PC-3 (cell line): Measurements from ENCODE around the gene DOCK10. TPM values are rescaled to one million over a fixed set of nuclear protein-coding genes. Genes with fewer than 3 reads are reported as not detected.

Experiments used
- ATAC-seq: fragments of 200-7000 bp; cut with Tn5 transposase; 2 replicates; pipeline ENCODE4 v1.9.1; 2020; ENCODE audit warnings: mild to moderate bottlenecking, moderate library complexity
- BruUV-seq: library from RNA; stranded (reverse); fragments of 400-500 nt; replicated peaks from 2 replicates; lab custom pipeline; 2021; lab: Mats Ljungman, UMichigan
- CTCF ChIA-PET: fragments of 300-600 bp; sonication (Branson Sonifier 250); formaldehyde crosslinking; loops from one replicate; lab custom pipeline; 2022; ENCODE audit warnings: antibody characterized with exemption; lab: Charles Lee
- POLR2A ChIA-PET: fragments of 300-600 bp; sonication (Branson Sonifier 250); formaldehyde crosslinking; loops from one replicate; lab custom pipeline; 2022; ENCODE audit warnings: antibody characterized with exemption; ENCODE audit not compliant: unreplicated experiment; lab: Charles Lee
- DNase-seq: peaks from one replicate; pipeline ENCODE4 v3.0.0-alpha.2; 2015
- H2AFZ ChIP-seq: fragments of 300-600 bp; sonication (generic); 2 replicates; pipeline ENCODE4 v1.6.0; 2016; ENCODE audit warnings: antibody characterized with exemption, low read length
- H3F3A ChIP-seq: fragments of 300-600 bp; sonication (generic); one replicate; pipeline ENCODE4 v1.6.0; 2017; ENCODE audit warnings: antibody characterized with exemption, low read length, control low read depth, mild to moderate bottlenecking; ENCODE audit not compliant: unreplicated experiment
- H3K27ac ChIP-seq: fragments of 300-600 bp; sonication (generic); 2 replicates; pipeline ENCODE4 v1.5.1; 2016; ENCODE audit warnings: mild to moderate bottlenecking, low read length
- H3K27me3 ChIP-seq: fragments of 300-600 bp; sonication (generic); 2 replicates; pipeline ENCODE4 v1.6.1; 2016; ENCODE audit warnings: low read length, mixed read lengths
- H3K36me3 ChIP-seq: fragments of 300-600 bp; sonication (generic); 2 replicates; pipeline ENCODE4 v1.6.1; 2016; ENCODE audit warnings: low read depth, mixed run types, low read length, mixed read lengths
- H3K4me1 ChIP-seq: fragments of 300-600 bp; sonication (generic); 2 replicates; pipeline ENCODE4 v1.5.1; 2016; ENCODE audit warnings: low read length; ENCODE audit not compliant: insufficient read depth
- H3K4me2 ChIP-seq: fragments of 300-600 bp; sonication (generic); 2 replicates; pipeline ENCODE4 v1.6.0; 2016; ENCODE audit warnings: low read length
- H3K4me3 ChIP-seq: fragments of 300-600 bp; sonication (generic); 2 replicates; pipeline ENCODE4 v1.5.1; 2016; ENCODE audit warnings: mild to moderate bottlenecking, low read length, mixed read lengths
- H3K79me2 ChIP-seq: fragments of 300-600 bp; sonication (generic); 2 replicates; pipeline ENCODE4 v1.6.1; 2017; ENCODE audit warnings: low read length, mixed read lengths
- H3K9ac ChIP-seq: fragments of 300-600 bp; sonication (generic); 2 replicates; pipeline ENCODE4 v1.6.0; 2016; ENCODE audit warnings: mild to moderate bottlenecking, low read length
- H3K9me2 ChIP-seq: fragments of 300-600 bp; sonication (generic); replicated peaks from 2 replicates; pipeline ENCODE4 v1.6.1; 2016; ENCODE audit warnings: mixed run types, low read length, mixed read lengths
- H3K9me3 ChIP-seq: fragments of 300-600 bp; sonication (generic); 2 replicates; pipeline ENCODE4 v1.6.1; 2016; ENCODE audit warnings: low read length, mixed read lengths
- H4K20me1 ChIP-seq: fragments of 300-600 bp; sonication (generic); 2 replicates; pipeline ENCODE4 v1.6.1; 2016; ENCODE audit warnings: low read length, mixed read lengths
- EZH2 ChIP-seq: fragments of 300-600 bp; sonication (generic); IDR thresholded peaks from one replicate; pipeline ENCODE4 v1.6.1; 2017; ENCODE audit warnings: antibody characterized with exemption, mild to moderate bottlenecking, low read length; ENCODE audit not compliant: unreplicated experiment
- EZH2phosphoT487 ChIP-seq: fragments of 300-600 bp; sonication (generic); IDR thresholded peaks from 2 replicates; pipeline ENCODE4 v1.6.1; 2018; ENCODE audit warnings: mild to moderate bottlenecking, antibody characterized with exemption, low read length, borderline replicate concordance
- intact Hi-C: fragments of 100-400 bp; cut with micrococcal nuclease; formaldehyde crosslinking; loops from 2 replicates; pipeline ENCODE4 v1.9.0; 2023
- total RNA-seq: library from RNA; depleted of rRNA; stranded (reverse); fragments of >200 nt; gene quantifications from 2 replicates; pipeline ENCODE4 v1.2.3, GENCODE V29; 2014
- TF ChIP-seq, protein P1 (sequence below): fragments of 300-600 bp; sonication (generic); conservative IDR thresholded peaks from 2 replicates; pipeline ENCODE4 v1.5.1; 2017; ENCODE audit warnings: antibody characterized with exemption, low read depth, mild to moderate bottlenecking, low read length

Gene DOCK10
- total RNA-seq, 1 experiment from 2014 or later = 23.1 TPM

- Histone ChIP-seq H3K4me2 (no peak overlapping the region), H3K27ac (no peak overlapping the region), H3K9me3 (no peaks in the 10 kb centered on the region), H3K4me1 (peaks cover 7% of the 10 kb centered on the region), H2AFZ (no peak overlapping the region), H3K9me2 (no peaks in the 10 kb centered on the region), H3K27me3 (no peaks in the 10 kb centered on the region), H3K4me3 (no peak overlapping the region), H3K36me3 (no peaks in the 10 kb centered on the region), H3K9ac (no peak overlapping the region), H3K79me2 (peaks cover 35% of the 10 kb centered on the region), H4K20me1 (no peaks in the 10 kb centered on the region), H3F3A (no peaks in the 10 kb centered on the region)
- intact Hi-C loops = no loop called here
- ATAC-seq (no peak), DNase-seq (no peak)
- CTCF ChIA-PET = no interaction called here
- TF ChIP-seq EZH2phosphoT487 (no peak), EZH2 (no peak)
- TF ChIP-seq, protein P1, sequence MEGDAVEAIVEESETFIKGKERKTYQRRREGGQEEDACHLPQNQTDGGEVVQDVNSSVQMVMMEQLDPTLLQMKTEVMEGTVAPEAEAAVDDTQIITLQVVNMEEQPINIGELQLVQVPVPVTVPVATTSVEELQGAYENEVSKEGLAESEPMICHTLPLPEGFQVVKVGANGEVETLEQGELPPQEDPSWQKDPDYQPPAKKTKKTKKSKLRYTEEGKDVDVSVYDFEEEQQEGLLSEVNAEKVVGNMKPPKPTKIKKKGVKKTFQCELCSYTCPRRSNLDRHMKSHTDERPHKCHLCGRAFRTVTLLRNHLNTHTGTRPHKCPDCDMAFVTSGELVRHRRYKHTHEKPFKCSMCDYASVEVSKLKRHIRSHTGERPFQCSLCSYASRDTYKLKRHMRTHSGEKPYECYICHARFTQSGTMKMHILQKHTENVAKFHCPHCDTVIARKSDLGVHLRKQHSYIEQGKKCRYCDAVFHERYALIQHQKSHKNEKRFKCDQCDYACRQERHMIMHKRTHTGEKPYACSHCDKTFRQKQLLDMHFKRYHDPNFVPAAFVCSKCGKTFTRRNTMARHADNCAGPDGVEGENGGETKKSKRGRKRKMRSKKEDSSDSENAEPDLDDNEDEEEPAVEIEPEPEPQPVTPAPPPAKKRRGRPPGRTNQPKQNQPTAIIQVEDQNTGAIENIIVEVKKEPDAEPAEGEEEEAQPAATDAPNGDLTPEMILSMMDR = no peak
- no TSS peak for BruUV-seq
- POLR2A ChIA-PET = no interaction called here
Observed at GRCh38 chr2:225031599-225031998, 10.7 kb downstream of the DOCK10 start.

DNA sequence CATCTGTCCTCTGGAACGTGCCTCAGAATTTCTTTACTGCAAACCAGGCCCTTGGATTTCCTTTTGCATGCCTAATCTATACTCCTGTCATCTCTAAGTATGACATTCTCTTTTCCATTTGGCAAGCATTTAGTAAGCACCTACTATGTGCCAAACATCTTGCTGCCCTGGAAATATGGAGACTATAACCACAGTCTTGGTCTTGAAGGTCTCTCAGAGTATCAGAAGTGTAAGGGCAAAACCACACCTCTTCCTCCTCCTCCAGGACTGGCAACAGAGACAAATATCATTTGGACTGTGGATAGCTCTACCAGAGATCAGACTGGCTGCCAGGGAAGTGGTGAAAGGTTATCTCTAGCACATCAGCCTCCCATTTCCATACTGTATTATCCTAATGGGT lies 11.4 kb downstream of the DOCK10 start:
- TF ChIP-seq EZH2 (no peak), EZH2phosphoT487 (no peak)
- TF ChIP-seq, protein P1 = no peak
- POLR2A ChIA-PET = no interaction called here
- Histone ChIP-seq H3K27ac (no peak overlapping the region), H3K36me3 (no peaks in the 10 kb centered on the region), H3K79me2 (peaks cover 28% of the 10 kb centered on the region), H3K9me2 (no peaks in the 10 kb centered on the region), H3K27me3 (no peaks in the 10 kb centered on the region), H3K4me1 (peaks cover 14% of the 10 kb centered on the region), H3K9ac (no peak overlapping the region), H3K4me2 (no peak overlapping the region), H4K20me1 (no peaks in the 10 kb centered on the region), H3K4me3 (no peak overlapping the region), H3K9me3 (no peaks in the 10 kb centered on the region), H2AFZ (no peak overlapping the region), H3F3A (no peaks in the 10 kb centered on the region)
- BruUV-seq = no TSS peak
- ATAC-seq (no peak), DNase-seq (no peak)
- CTCF ChIA-PET = no interaction called here
- intact Hi-C loops = no loop called here

DNA sequence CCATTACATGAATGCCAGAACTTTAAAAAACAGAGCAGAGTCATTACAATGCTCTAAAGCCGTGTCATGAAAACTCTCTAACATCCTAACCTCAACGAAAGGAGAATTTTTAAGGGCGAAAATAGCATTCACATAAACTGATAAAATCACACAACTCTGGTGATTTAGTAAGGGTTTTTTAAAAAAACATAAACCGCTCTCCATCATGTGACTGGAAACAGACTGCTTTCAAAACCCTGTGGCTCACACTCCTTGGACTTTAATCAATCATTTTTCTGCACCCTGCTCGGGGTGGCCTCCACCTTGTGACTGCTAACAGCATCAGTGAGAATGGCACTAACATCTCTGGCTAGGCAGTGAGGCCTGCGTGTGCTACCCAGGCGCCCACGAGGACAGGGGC lies 12.1 kb downstream of the DOCK10 start:
- no peak overlapping the region for H3K9ac ChIP-seq
- peaks cover 15% of the 10 kb centered on the region for H3K4me1 ChIP-seq
- H3K27me3 ChIP-seq = no peaks in the 10 kb centered on the region
- H3K79me2 ChIP-seq = peaks cover 30% of the 10 kb centered on the region; the same call in 1 of the 2 replicates
- no peak overlapping the region for H3K27ac ChIP-seq
- no peak for TF ChIP-seq EZH2phosphoT487
- TF ChIP-seq, protein P1 = no peak
- no peak for TF ChIP-seq EZH2
- DNase-seq (no peak), ATAC-seq (no peak)
- intact Hi-C loops = no loop called here
- no peaks in the 10 kb centered on the region for H4K20me1 ChIP-seq
- no peak overlapping the region for H3K4me2 ChIP-seq
- POLR2A ChIA-PET = no interaction called here
- BruUV-seq = no TSS peak
- no peaks in the 10 kb centered on the region for H3K9me3 ChIP-seq
- no peaks in the 10 kb centered on the region for H3K36me3 ChIP-seq
- no peak overlapping the region for H3K4me3 ChIP-seq
- CTCF ChIA-PET = no interaction called here
- H2AFZ ChIP-seq = no peak overlapping the region
- no peaks in the 10 kb centered on the region for H3K9me2 ChIP-seq
- H3F3A ChIP-seq = no peaks in the 10 kb centered on the region
